ENCODE measurements around the gene NTM.

GRCh38 chr11:132196928-132197327, 826.5 kb downstream of the NTM start:
- no peak for TF ChIP-seq POLR2A (IDR thresholded peaks at IDR 0.05)
- TF ChIP-seq CTCF (IDR thresholded peaks at IDR 0.05): no peak

Data from esophagus squamous epithelium (tissue), 4 donors.